Stimulated activated CD4-positive, alpha-beta T cell treated with anti-CD3 and anti-CD28 coated beads, TNF-alpha, amount 100 ng/mL, for 4 hours (primary cell): Measurements from ENCODE around the gene OR8A1.
"Not testable (repeated sequence)": the region's sequence is repeated elsewhere in the genome, so short reads cannot be mapped to it uniquely, and the experiment has no call there.

Experiments used
- DNase-seq, 3 experiments: peaks; one replicate each; pipeline ENCODE4 v3.0.0-alpha.2; 2020; ENCODE audit warnings: low read depth in 3 of 3

Gene OR8A1

GRCh38 chr11:124595302-124595701 lies 25.5 kb downstream of the OR8A1 start:
- DNase-seq = no peak

- no peak for DNase-seq
These were observed 27.8 kb downstream of the OR8A1 start for GRCh38 chr11:124597626-124598025.

- no peak for DNase-seq
These were observed 31.0 kb downstream of the OR8A1 start for GRCh38 chr11:124600621-124601320.

- DNase-seq = no peak
These were observed 32.4 kb downstream of the OR8A1 start for GRCh38 chr11:124602193-124602592.

GRCh38 chr11:124602723-124603122 lies 32.9 kb downstream of the OR8A1 start:
- not testable (repeated sequence) for DNase-seq

DNA sequence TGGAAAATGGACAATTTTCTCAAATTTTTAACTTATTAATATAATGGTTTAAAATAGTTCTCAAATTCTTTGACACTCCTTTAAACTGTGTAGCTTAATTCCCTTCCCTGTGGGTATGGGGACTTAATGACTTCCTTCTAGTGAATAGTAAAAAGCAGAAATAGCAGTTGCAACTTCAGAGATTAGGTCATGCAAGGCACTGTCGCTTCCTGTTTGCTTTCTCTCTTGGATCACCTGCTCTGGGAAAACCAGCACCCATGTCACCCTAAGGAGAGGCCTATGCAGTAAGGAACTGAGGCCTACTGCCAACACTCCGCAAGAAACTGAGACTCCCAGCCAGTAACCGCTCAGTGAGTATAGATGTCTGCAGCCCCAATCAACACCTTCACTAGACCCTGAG lies 35.9 kb downstream of the OR8A1 start:
- DNase-seq = no peak

GRCh38 chr11:124608147-124608546 lies 38.4 kb downstream of the OR8A1 start:
- no peak for DNase-seq

DNA sequence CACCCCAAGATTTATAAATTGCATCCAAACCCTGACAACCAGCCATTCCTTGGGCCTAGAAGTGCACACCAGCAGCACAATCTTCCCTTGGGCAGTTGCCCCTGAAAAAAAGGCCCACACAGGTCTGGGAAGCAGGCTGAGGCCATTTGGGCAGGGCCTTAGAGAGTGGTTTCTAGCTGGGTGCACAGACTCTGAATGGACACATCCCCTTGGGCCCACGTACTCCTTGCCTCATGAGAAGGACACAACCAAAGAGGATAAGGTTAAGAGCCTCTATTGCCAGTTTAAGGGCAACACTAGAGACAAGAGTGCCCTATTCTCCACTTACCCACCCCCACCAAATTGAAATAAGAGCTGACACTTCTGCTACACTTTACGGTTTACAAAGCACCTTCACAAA lies 40.5 kb downstream of the OR8A1 start:
- no peak for DNase-seq

DNA sequence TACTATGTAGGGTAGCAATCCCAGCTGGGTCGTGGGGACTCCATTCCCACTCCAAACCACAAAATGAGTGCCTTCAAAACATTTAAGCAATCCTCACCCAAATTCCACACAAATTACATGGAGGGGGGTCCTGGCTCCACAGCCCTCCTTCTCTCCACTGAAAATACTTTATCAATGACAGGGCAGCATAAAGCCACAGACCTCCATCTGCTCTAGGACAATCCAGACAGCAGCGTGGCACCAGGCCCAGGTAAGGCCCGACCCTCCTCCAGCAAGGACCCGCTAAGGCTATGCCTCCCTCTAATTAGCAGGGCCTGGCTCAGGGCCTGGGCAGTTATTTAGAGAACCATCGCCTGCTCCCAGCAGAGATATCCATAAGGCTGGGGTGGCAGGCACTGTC lies 41.3 kb downstream of the OR8A1 start, which contains the start of gene PANX3:
Gene PANX3, plus strand, starts transcription at position 365 of the 400 bp plus-strand sequence. CDS start 129 bp downstream, outside the sequence.
- DNase-seq = no peak

- DNase-seq = no peak
These were observed 42.2 kb downstream of the OR8A1 start for GRCh38 chr11:124612045-124612444.

DNA sequence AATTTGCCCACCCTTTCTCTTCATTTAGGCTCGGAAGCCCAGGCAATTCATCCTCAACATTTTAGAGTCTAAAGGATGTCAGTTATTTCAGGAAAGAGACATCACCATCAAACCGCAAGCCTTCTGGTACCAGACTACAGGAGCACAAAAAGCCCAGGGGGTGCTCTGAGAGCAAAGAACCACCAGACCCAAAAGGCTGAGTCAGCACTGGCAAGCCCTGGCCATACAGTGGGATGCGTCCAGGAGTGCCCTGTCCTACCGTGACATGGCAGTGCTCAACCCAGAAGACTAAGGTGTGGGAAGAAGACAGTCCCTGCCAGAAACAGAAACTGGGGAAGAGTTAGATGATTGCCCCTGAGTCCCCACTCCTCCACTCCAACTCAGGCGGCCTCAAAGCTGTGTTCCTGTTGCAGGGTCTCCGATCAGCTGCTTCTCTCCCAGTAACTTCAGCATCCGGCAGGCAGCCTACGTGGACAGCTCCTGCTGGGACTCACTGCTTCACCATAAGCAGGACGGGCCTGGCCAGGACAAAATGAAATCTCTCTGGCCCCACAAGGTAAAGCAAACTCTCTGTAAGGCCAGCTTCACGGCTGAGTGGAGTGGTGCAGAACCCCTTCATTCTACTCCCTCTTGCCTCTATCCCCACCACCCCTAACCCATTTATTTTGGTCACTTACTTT lies 42.9 kb downstream of the OR8A1 start:
- no peak for DNase-seq

DNA sequence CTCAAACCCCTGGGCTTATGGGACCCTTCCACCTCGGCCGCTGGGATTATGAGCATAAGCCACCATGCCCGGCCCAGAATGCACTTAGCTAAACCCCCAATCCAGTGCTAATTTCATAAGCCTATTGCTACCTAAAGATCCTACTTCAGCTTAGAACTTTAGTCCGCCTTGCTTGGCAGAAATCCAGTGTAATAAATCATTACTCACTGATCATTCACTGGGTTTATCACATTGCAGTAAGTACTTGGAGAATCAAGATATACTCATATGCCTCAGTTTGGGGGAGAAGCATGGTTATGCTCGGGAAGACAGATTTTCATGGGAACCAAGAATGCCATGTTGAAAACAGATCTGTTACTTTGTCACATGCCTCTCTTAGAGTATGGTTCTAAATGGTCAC lies 49.1 kb downstream of the OR8A1 start:
- no peak for DNase-seq
